Head of caudate nucleus (tissue), 42 donors: ENCODE data around the gene MYL9.
"Not testable (repeated sequence)": the region's sequence is repeated elsewhere in the genome, so short reads cannot be mapped to it uniquely, and the experiment has no call there.

Experiments
- DNase-seq, 42 donors: peaks; one replicate each; pipeline versions ENCODE4 v3.0.0 to v3.0.0-alpha.2; 2020 to 2021; ENCODE audit warnings: mixed read lengths in 7 of 42
- intact Hi-C: fragments of 100-400 bp; cut with DNase I; formaldehyde crosslinking; loops from one replicate; pipeline ENCODE4 v1.15.0; 2022

Gene MYL9

GRCh38 chr20:36546111-36546736 is 4.9 kb downstream of the MYL9 start:
- DNase-seq: no peak
- intact Hi-C loops: no loop called here

GRCh38 chr20:36547186-36548005 is 6.1 kb downstream of the MYL9 start:
- DNase-seq: no peak
- intact Hi-C loops: no loop called here

GRCh38 chr20:36548006-36548315 is 6.6 kb downstream of the MYL9 start:
- intact Hi-C loops: no loop called here
- no peak for DNase-seq

- intact Hi-C loops: no loop called here
- DNase-seq: no peak
These were observed 7.6 kb downstream of the MYL9 start for GRCh38 chr20:36548704-36549627.

GRCh38 chr20:36549628-36549941 is 8.3 kb downstream of the MYL9 start:
- DNase-seq: no peak
- intact Hi-C loops: no loop called here

- no peak for DNase-seq
- intact Hi-C loops: no loop called here
These were observed 8.8 kb downstream of the MYL9 start for GRCh38 chr20:36549942-36550789.

GRCh38 chr20:36550790-36551299 is 9.5 kb downstream of the MYL9 start:
- intact Hi-C loops: no loop called here
- no peak for DNase-seq

- DNase-seq: no peak
- intact Hi-C loops: loop anchor here (5.0 kb wide), 1 partner anchor 47 kb away; no protein-coding TSS in a partner anchor
These were observed 13.9 kb downstream of the MYL9 start for GRCh38 chr20:36555248-36555647.

GRCh38 chr20:36562724-36563123 is 21.4 kb downstream of the MYL9 start:
- intact Hi-C loops: no loop called here
- DNase-seq: no peak

GRCh38 chr20:36563374-36563773 is 22.1 kb downstream of the MYL9 start:
- intact Hi-C loops: no loop called here
- DNase-seq: no peak

- intact Hi-C loops, DNase-seq: not testable (repeated sequence)
These were observed 22.9 kb downstream of the MYL9 start for GRCh38 chr20:36564078-36564725.

- intact Hi-C loops, DNase-seq: not testable (repeated sequence)
These were observed 23.4 kb downstream of the MYL9 start for GRCh38 chr20:36564726-36565121.

- DNase-seq: no peak
- intact Hi-C loops: no loop called here
These were observed 24.2 kb downstream of the MYL9 start for GRCh38 chr20:36565520-36565919.

- no peak for DNase-seq
- intact Hi-C loops: no loop called here
These were observed 28.6 kb downstream of the MYL9 start for GRCh38 chr20:36569847-36570429.

- no peak for DNase-seq
- intact Hi-C loops: no loop called here
These were observed 30.5 kb downstream of the MYL9 start for GRCh38 chr20:36571564-36572504.

GRCh38 chr20:36572701-36573102 is 31.4 kb downstream of the MYL9 start:
- DNase-seq: no peak
- intact Hi-C loops: no loop called here
